ENCODE data around the gene TPGS1.

TPGS1 gene

DNA sequence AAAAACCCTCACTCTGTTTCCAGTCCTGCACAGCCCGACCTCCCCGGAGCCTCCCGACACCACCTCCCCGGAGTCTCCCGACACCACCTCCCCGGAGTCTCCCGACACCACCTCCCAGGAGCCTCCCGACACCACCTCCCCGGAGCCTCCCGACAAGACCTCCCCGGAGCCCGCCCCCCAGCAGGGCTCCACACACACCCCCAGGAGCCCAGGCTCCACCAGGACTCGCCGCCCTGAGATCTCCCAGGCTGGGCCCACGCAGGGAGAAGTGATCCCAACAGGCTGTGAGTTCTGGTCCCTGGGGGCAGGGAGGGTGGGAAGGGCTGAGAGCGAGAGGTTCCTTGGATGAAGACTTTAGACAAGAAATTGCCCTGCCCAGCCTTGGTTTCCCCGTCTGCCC, 5.7 kb upstream of the TPGS1 start:
- Histone ChIP-seq H3K9ac (ENCODE audit: low read depth, low read length) (no peak overlapping the region), H3K36me3 (ENCODE audit: control insufficient read depth, insufficient read depth, low read length) (no peaks in the 10 kb centered on the region), H3K4me3 (ENCODE audit: low read depth, low read length) (no peak overlapping the region), H3K4me1 (ENCODE audit: control insufficient read depth, insufficient read depth, low read length) (no peaks in the 10 kb centered on the region), H3K27me3 (ENCODE audit: control insufficient read depth, insufficient read depth, low read length) (peaks cover 23% of the 10 kb centered on the region), H3K9me3 (ENCODE audit: control insufficient read depth, insufficient read depth, low read length) (no peaks in the 10 kb centered on the region)

DNA sequence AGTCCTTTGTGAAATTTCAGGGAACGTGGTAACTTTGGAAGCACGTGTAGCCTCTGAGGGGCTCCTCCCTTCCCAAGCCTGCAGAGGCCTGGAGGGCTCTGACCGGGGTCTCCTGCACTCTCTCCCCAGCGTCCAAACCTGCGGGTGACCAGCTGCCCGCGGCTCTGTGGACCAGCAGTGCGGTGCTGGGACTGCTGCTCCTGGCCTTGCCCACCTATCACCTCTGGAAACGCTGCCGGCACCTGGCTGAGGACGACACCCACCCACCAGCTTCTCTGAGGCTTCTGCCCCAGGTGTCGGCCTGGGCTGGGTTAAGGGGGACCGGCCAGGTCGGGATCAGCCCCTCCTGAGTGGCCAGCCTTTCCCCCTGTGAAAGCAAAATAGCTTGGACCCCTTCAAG, 2.7 kb upstream of the TPGS1 start:
- H3K27me3 ChIP-seq (ENCODE audit: control insufficient read depth, insufficient read depth, low read length), result peaks cover 5% of the 10 kb centered on the region

DNA sequence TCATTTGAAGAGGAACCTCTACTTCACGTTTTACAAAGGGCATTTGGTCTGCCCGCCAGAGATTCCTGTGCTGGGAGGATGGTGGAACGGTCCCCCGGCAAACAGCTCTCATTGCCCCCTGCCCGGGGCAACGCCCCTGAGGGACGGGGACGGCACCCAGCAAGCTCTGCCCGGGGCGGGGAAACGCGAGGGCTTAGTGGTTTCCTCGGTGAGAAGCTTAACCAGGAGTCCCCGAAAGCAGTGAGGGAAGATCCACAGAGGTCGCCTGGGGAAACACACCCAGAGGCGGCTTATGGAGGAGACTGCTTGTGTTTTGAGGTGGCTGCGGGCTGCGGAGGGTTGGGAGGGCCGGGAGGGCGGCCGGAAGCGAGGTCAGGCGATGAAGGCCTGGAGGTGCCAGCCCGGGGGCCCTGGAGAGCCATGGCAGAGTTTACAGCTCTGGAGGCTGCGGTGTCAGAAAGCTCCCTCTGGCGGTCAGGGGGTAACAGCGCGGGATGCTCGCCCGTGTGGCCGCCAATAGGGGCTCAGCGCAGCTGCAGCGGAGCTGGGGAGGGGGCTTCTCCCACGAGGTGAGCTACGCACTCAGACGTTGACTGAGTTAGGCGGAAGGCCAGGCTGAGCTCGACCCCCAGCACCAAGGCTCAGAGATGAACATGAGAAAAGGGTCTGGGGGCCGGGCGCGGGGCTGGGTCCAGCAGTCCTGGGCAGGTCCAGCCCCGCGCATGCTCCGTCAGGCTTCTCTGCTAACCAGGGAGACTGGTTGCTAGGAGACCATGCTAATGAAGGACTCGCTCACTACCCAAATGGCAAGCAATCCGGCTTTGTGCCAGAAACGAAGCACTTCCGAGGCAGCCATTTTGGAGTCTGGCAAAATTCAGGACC, 652 bp upstream of the TPGS1 start:
- Histone ChIP-seq H3K27me3 (ENCODE audit: control insufficient read depth, insufficient read depth, low read length) (no peaks in the 10 kb centered on the region), H3K4me1 (ENCODE audit: control insufficient read depth, insufficient read depth, low read length) (peaks cover 3% of the 10 kb centered on the region), H3K9ac (ENCODE audit: low read depth, low read length) (peak overlapping the region; percentile 48), H3K36me3 (ENCODE audit: control insufficient read depth, insufficient read depth, low read length) (peaks cover 3% of the 10 kb centered on the region), H3K9me3 (ENCODE audit: control insufficient read depth, insufficient read depth, low read length) (no peaks in the 10 kb centered on the region), H3K4me3 (ENCODE audit: low read depth, low read length) (peak overlapping the region; percentile 74)

More for the DNA sequence above, 2.7 kb upstream of the TPGS1 start:
- Histone ChIP-seq H3K9ac (ENCODE audit: low read depth, low read length) (no peak overlapping the region), H3K4me3 (ENCODE audit: low read depth, low read length) (no peak overlapping the region), H3K9me3 (ENCODE audit: control insufficient read depth, insufficient read depth, low read length) (no peaks in the 10 kb centered on the region), H3K36me3 (ENCODE audit: control insufficient read depth, insufficient read depth, low read length) (peaks cover 3% of the 10 kb centered on the region), H3K4me1 (ENCODE audit: control insufficient read depth, insufficient read depth, low read length) (no peaks in the 10 kb centered on the region)

DNA sequence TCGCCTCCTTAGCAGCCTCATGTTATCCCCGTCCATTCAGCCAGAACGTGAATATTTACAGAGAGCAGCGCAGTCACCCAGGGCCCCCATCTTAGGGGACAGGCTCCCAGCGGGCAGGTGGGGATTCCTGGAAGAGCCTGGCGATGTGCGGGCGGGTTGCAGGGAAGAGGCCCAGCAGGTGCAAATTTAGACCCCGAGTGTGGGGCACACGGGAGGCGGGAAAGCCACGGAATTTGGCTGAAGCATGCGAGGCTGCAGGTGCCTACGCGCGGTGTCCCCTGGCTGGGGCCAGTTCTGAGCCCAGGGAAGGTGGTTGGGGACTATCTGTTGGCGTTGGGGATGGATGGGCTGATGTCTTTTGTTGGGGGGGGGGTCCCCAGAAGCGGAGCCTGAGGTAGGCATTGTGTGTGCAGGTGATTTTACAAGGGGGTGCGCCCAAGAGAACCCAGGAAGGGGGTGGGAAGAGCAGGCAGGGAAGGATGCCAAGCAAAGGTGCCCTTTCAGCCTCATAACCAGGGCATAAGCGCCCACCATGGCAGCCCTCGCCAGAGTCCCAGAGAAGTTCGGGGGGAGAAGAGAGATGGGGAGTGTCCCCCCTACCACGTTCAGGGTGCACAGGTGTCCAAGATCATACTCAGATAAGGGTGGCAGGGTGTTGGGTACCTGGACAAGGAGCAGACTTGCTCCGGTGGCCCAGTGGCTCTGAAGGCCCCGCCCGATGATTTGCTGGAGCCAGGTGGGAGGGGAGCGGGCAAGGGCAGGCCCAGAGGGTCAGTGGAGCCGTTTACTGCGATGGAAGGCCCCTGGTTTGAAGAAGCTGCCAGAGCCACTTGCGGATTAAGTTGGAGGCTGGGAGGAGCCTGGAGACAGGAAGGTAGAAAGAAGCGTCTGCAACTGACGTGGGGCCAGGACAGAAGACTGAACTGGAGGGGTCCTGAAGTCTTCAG, 1.2 kb downstream of the TPGS1 start:
- Histone ChIP-seq H3K36me3 (ENCODE audit: control insufficient read depth, insufficient read depth, low read length) (peaks cover 3% of the 10 kb centered on the region), H3K4me1 (ENCODE audit: control insufficient read depth, insufficient read depth, low read length) (peaks cover 5% of the 10 kb centered on the region), H3K9ac (ENCODE audit: low read depth, low read length) (no peak overlapping the region), H3K9me3 (ENCODE audit: control insufficient read depth, insufficient read depth, low read length) (no peaks in the 10 kb centered on the region), H3K4me3 (ENCODE audit: low read depth, low read length) (peak overlapping the region; percentile 74), H3K27me3 (ENCODE audit: control insufficient read depth, insufficient read depth, low read length) (peaks cover 7% of the 10 kb centered on the region)

DNA sequence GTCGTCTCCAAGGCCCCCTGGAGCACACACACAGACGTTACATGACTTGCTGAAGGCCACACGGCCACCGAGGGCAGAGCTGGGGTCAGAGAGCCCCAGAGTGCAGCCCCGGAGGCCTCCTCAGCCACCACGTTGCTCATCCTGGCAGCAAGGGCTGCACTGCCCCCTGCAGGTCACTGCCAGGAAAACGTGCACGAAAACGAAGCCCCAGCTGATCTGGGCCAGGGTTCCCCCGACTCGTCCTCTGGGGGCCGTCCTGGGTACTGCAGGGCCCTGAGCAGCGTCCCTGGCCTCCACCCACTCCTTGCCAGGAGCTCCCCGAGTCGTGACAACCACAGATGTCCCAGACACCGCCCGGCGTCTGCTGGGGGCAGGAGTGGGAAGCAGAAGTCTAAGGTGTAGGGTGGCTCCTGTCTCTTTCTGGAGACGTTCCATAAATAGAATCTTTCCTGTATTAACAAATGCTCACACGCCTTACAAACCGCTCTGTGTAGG, 3.4 kb downstream of the TPGS1 start:
- Histone ChIP-seq H3K9ac (ENCODE audit: low read depth, low read length) (no peak overlapping the region), H3K9me3 (ENCODE audit: control insufficient read depth, insufficient read depth, low read length) (no peaks in the 10 kb centered on the region), H3K4me3 (ENCODE audit: low read depth, low read length) (peak overlapping the region; percentile 39), H3K27me3 (ENCODE audit: control insufficient read depth, insufficient read depth, low read length) (peaks cover 16% of the 10 kb centered on the region), H3K36me3 (ENCODE audit: control insufficient read depth, insufficient read depth, low read length) (peaks cover 3% of the 10 kb centered on the region), H3K4me1 (ENCODE audit: control insufficient read depth, insufficient read depth, low read length) (peaks cover 5% of the 10 kb centered on the region)

DNA sequence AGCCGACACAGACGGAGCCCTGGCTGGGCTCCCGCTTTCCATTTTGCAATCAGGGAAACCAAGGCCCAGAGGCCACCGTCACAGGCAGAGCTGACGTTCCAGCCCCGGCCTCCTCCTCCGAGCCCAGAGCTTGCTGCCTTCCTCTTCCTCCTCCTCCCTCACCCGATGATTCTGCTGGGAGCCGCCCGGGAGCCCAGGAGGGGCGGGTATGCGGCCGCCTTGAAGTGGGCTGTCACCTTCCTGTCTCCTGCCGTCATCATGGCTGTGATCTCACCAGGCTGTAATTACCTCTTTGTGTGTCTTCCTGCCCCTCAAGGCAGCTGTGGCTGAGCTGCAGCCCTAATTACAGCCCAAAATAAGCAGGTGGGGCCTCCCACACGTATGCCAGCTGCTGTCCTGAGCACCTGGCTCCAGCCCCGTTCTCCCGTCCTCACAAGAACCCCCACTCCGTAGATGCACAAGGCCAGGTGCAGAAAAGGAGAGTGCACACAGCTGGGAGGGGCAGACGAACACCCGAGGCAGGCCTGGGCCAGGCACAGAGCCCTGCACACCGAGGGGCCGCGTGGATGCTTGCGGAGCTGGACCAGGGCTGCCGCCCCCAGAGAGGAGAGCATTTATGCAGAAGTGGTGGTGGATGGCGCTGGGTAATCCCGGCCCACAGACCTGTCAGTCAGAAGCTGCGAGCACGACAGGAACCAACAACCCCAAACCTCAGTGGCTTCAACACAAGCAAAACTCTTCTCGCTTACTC, 4.0 kb downstream of the TPGS1 start:
- no peak overlapping the region for H3K9ac ChIP-seq (ENCODE audit: low read depth, low read length)
- peaks cover 3% of the 10 kb centered on the region for H3K36me3 ChIP-seq (ENCODE audit: control insufficient read depth, insufficient read depth, low read length)

DNA sequence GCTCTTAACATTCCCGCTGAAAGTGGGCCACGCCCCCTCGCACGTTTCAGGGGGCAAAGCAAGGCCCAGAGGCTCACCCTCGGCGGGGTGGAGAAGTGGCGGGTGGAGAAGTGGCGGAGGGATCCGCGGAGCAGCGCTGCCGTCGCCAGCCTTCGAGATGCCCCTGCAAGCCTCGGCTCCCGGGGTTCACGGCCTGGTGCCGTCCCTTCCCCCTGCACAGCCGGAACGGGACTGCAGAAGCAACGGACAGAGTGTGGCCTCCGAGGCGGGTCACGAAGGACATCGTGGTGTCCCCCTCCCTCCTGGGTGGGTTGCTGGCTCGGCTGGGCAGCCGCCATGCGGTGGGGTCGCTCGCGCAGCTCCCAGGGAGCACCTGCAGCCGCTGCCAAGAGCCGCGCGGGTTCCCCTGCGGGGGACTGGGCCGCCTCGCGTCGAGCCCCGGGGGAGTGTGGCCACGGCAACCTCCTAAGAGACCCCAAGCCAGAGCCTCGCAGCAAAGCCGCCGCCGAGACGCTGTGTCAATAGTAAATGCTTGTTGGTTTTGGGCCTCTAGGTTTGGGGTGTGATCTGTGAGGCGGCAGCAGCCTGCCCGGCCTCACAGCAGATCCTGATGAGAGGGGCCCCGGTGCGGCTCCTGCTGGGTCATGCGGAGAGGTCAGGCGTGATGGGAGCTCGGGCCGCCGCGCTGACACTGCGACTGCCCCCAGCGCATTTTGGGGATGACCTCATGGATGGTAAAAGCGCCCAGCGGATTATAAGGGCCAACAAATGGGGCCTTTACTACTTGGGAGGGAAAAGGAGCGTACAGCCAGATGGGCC, 5.5 kb downstream of the TPGS1 start:
- H3K4me1 ChIP-seq (ENCODE audit: control insufficient read depth, insufficient read depth, low read length), result peaks cover 5% of the 10 kb centered on the region
- H3K27me3 ChIP-seq (ENCODE audit: control insufficient read depth, insufficient read depth, low read length), result peaks cover 16% of the 10 kb centered on the region
- no peaks in the 10 kb centered on the region for H3K9me3 ChIP-seq (ENCODE audit: control insufficient read depth, insufficient read depth, low read length)
- H3K36me3 ChIP-seq (ENCODE audit: control insufficient read depth, insufficient read depth, low read length), result no peaks in the 10 kb centered on the region
- H3K4me3 ChIP-seq (ENCODE audit: low read depth, low read length), result peak overlapping the region; percentile 4
- no peak overlapping the region for H3K9ac ChIP-seq (ENCODE audit: low read depth, low read length)

More for the DNA sequence above, 4.0 kb downstream of the TPGS1 start:
- Histone ChIP-seq H3K9me3 (ENCODE audit: control insufficient read depth, insufficient read depth, low read length) (no peaks in the 10 kb centered on the region), H3K4me1 (ENCODE audit: control insufficient read depth, insufficient read depth, low read length) (peaks cover 5% of the 10 kb centered on the region), H3K27me3 (ENCODE audit: control insufficient read depth, insufficient read depth, low read length) (peaks cover 16% of the 10 kb centered on the region), H3K4me3 (ENCODE audit: low read depth, low read length) (peak overlapping the region; percentile 39)

DNA sequence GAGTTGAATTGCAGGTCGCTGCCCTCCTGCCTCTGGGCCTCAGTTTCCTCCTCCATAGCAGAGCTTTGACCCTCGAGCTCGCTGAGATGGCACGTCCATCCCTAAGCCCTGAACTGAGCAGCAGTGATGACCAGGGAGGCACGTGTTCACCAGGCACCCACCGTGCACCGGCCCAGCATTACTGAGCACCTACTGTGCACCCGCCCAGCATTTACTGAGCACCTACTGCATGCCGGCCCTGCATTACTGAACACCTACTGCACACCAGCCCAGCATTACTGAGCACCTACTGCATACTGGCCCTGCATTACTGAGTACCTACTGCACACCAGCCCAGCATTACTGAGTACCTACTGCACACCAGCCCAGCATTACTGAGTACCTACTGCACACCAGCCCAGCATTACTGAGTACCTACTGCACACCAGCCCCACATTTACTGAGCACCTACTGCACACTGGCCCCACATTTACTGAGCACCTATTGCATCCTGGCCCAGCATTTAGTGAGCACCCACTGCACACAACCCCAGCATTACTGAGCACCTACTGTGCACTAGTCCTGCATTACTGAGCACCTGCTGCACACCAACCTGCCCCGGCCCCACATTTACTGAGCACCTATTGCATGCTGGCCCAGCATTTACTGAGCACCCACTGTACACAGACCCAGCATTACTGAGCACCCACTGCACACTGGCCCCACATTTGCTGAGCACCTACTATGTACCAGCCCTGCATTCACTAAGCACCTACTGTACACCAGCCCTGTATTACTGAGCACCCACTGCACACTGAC, 6.3 kb downstream of the TPGS1 start:
- no peaks in the 10 kb centered on the region for H3K36me3 ChIP-seq (ENCODE audit: control insufficient read depth, insufficient read depth, low read length)
- no peak overlapping the region for H3K9ac ChIP-seq (ENCODE audit: low read depth, low read length)
- H3K4me3 ChIP-seq (ENCODE audit: low read depth, low read length), result no peak overlapping the region
- peaks cover 16% of the 10 kb centered on the region for H3K27me3 ChIP-seq (ENCODE audit: control insufficient read depth, insufficient read depth, low read length)
- no peaks in the 10 kb centered on the region for H3K9me3 ChIP-seq (ENCODE audit: control insufficient read depth, insufficient read depth, low read length)
- peaks cover 5% of the 10 kb centered on the region for H3K4me1 ChIP-seq (ENCODE audit: control insufficient read depth, insufficient read depth, low read length)

DNA sequence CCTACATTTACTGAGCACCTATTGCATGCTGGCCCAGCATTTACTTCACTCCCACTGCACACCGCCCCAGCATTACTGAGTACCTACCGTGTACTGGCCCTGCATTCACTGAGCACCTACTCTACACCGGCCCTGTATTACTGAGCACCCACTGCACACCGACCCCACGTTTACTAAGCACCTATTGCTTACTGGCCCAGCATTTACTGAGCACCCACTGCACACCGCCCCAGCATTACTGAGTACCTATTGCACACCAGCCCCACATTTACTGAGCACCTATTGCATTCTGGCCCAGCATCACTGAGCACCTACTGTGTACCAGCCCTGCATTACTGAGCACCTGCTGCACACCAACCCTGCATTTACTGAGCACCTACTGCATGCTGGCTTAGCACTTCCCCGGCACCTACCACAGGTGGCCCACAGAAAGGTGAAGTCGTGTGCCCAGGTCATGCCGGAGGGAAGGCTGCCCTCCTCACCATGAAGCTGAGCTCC, 6.9 kb downstream of the TPGS1 start:
- H3K4me3 ChIP-seq (ENCODE audit: low read depth, low read length), result no peak overlapping the region
- no peak overlapping the region for H3K9ac ChIP-seq (ENCODE audit: low read depth, low read length)
- peaks cover 16% of the 10 kb centered on the region for H3K27me3 ChIP-seq (ENCODE audit: control insufficient read depth, insufficient read depth, low read length)
- H3K36me3 ChIP-seq (ENCODE audit: control insufficient read depth, insufficient read depth, low read length), result no peaks in the 10 kb centered on the region
- H3K4me1 ChIP-seq (ENCODE audit: control insufficient read depth, insufficient read depth, low read length), result peaks cover 5% of the 10 kb centered on the region
- no peaks in the 10 kb centered on the region for H3K9me3 ChIP-seq (ENCODE audit: control insufficient read depth, insufficient read depth, low read length)

All from iPS-15b (cell line).